Measurements from ENCODE around the gene FAT3. TPM values are rescaled to one million over a fixed set of nuclear protein-coding genes. Genes with fewer than 3 reads are reported as not detected.

The FAT3 gene
- total RNA-seq, 2 donors from 2014 or later = 0.33 to 0.75 TPM

DNA sequence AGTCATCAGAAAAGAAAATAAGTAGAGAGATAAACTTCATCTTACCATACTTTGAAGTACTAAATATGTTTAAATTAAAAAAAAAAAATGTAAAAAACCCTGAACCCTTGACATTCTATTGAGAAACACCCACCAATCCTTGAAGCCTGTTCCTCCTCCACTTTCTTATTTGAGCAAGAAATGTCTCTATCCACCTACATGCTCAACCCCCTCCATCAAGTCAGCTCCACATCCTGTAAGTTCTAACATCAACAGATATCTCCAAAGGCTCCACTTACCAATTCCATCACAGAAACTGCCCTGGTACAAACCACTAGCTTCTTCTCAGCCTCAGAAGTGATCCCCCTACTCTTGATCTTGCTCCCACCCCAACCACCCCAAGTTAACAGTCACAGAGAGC, 32.5 kb upstream of the FAT3 start:
- TF ChIP-seq, protein P1, sequence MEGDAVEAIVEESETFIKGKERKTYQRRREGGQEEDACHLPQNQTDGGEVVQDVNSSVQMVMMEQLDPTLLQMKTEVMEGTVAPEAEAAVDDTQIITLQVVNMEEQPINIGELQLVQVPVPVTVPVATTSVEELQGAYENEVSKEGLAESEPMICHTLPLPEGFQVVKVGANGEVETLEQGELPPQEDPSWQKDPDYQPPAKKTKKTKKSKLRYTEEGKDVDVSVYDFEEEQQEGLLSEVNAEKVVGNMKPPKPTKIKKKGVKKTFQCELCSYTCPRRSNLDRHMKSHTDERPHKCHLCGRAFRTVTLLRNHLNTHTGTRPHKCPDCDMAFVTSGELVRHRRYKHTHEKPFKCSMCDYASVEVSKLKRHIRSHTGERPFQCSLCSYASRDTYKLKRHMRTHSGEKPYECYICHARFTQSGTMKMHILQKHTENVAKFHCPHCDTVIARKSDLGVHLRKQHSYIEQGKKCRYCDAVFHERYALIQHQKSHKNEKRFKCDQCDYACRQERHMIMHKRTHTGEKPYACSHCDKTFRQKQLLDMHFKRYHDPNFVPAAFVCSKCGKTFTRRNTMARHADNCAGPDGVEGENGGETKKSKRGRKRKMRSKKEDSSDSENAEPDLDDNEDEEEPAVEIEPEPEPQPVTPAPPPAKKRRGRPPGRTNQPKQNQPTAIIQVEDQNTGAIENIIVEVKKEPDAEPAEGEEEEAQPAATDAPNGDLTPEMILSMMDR (IDR thresholded peaks at IDR 0.05) = no peak
- H3K27me3 ChIP-seq = no peaks in the 10 kb centered on the region
- H3K9me3 ChIP-seq = no peaks in the 10 kb centered on the region
- no peaks in the 10 kb centered on the region for H3K4me1 ChIP-seq
- no peak overlapping the region for H3K27ac ChIP-seq
- no peaks in the 10 kb centered on the region for H3K36me3 ChIP-seq
- H3K4me3 ChIP-seq = no peak overlapping the region
- no peak for DNase-seq (ENCODE audit: low spot score)

DNA sequence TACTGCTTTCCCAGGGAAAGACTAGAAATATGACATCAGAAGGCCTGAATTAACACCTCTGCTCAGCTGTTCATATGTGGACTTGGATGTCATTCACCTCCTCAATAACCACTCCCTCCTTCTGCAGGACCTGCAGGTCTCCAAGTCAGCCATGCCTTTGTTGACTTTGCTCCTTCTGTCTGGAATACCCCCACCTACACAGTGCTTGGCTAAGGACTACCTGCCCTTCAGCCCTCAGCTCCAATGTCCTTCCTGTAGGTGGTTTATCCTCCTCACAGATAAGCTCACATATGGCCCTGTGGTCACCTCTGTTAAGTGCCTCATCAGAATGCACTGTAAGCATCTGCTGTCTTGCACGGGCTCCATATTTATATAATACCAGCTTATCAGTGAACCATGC, 26.4 kb upstream of the FAT3 start:
- H3K9me3 ChIP-seq = no peaks in the 10 kb centered on the region
- no peak overlapping the region for H3K4me3 ChIP-seq
- H3K27me3 ChIP-seq = no peaks in the 10 kb centered on the region
- DNase-seq (ENCODE audit: low spot score) = no peak
- H3K27ac ChIP-seq = no peak overlapping the region
- H3K4me1 ChIP-seq = no peaks in the 10 kb centered on the region
- TF ChIP-seq, protein P1 (IDR thresholded peaks at IDR 0.05) = no peak
- H3K36me3 ChIP-seq = no peaks in the 10 kb centered on the region

DNA sequence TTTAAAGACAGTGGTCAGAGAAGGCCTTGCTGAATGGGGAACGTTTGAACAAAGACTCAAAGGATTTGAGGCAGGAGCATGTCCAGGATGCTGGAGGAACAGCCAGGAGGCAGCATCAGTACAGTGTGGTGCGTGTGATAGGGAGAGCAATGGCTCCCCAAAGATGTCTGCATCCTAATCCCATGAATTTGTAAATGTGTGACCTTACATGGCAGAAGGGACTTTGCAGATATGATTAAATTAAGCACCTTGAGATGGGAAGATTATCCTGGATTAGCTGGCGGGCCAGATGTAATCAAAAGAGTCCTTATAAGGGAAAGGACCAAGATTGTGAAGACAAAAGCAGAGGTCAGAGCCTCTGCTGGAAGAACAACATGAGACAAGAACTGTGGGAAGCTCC, 24.6 kb upstream of the FAT3 start:
- DNase-seq (ENCODE audit: low spot score) = no peak
- Histone ChIP-seq H3K4me3 (no peak overlapping the region), H3K36me3 (no peaks in the 10 kb centered on the region), H3K4me1 (no peaks in the 10 kb centered on the region), H3K9me3 (no peaks in the 10 kb centered on the region), H3K27me3 (no peaks in the 10 kb centered on the region), H3K27ac (no peak overlapping the region)
- TF ChIP-seq, protein P1 (IDR thresholded peaks at IDR 0.05) = no peak

DNA sequence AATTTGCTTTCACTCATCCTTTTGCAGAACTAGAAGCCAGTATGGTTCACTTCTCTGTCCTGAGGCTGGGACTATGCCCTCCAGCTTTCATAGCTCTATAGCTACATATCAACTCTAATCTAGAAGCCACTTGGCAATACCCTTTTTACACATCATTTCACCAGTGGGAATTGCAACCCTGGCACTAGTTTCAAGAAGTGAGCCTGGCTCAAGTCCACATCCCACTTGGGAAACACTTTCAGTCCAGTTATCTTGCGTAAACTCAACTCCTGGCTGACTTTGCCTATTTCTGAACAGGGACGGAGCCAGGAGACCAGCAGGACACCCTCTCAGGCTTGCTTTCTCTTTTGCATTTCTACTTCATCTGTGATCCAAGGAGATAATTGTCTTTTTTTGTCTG, 19.9 kb upstream of the FAT3 start:
- H3K4me3 ChIP-seq = no peak overlapping the region
- no peak overlapping the region for H3K27ac ChIP-seq
- TF ChIP-seq, protein P1 (IDR thresholded peaks at IDR 0.05) = no peak
- no peaks in the 10 kb centered on the region for H3K9me3 ChIP-seq
- H3K4me1 ChIP-seq = no peaks in the 10 kb centered on the region
- no peaks in the 10 kb centered on the region for H3K36me3 ChIP-seq
- H3K27me3 ChIP-seq = no peaks in the 10 kb centered on the region
- no peak for DNase-seq (ENCODE audit: low spot score)

DNA sequence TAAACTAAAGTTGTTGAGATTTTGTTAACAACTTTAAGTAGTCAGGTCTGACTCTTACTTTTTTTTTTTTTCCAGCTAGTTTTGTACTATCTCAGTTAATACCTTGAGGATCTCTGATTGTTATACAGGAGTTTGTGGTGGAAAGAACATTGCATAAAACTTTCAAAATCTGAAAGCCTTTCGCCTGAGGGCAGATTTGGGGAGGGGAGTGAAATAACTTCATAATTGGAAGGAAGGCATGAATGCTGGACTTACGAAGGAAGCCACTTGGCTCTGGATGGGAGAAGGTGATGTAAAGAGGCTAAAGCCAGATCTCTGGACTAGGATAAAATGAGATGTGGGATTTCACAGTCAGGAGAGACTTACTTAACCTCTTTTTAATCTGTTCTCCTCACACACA, 18.2 kb upstream of the FAT3 start:
- no peak overlapping the region for H3K4me3 ChIP-seq
- no peaks in the 10 kb centered on the region for H3K9me3 ChIP-seq
- no peaks in the 10 kb centered on the region for H3K27me3 ChIP-seq
- no peaks in the 10 kb centered on the region for H3K36me3 ChIP-seq
- DNase-seq (ENCODE audit: low spot score) = no peak
- H3K27ac ChIP-seq = no peak overlapping the region
- TF ChIP-seq, protein P1 (IDR thresholded peaks at IDR 0.05) = no peak
- no peaks in the 10 kb centered on the region for H3K4me1 ChIP-seq

DNA sequence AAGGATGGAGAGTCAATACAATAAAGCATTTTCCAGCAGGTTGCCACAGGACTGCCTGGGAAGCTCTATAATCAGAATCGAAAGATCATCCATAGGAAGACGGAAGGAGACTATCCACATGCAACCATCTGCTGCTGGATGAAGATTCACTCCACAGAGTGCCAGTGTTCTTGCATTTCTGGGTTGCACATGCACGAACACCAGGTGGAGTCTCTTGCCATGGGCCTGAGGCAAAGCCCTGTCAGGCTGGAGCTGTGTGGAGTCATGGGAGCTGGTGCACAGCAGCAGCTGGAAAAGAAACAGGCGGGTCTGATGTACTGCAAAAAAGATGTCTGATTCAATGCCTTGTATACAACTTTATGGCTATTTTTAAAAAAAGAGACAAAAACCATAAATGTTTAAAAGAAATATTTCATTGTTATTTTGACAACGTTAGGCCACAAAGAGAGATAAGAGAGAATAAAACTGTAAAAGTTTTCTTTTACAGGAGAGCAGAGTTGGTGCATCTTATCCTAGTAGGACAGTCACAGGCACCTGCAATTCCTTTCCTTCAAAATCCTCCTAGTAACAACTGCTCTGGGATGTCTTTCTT, 12.9 kb upstream of the FAT3 start:
- Histone ChIP-seq H3K9me3 (no peaks in the 10 kb centered on the region), H3K36me3 (no peaks in the 10 kb centered on the region), H3K27me3 (no peaks in the 10 kb centered on the region), H3K27ac (no peak overlapping the region), H3K4me1 (no peaks in the 10 kb centered on the region), H3K4me3 (no peak overlapping the region)
- DNase-seq (ENCODE audit: low spot score) = no peak
- TF ChIP-seq, protein P1 (IDR thresholded peaks at IDR 0.05) = peak in 1 of 2 donors; percentile 52

Data from right atrium auricular region (tissue), 2 donors.